Measurements from ENCODE around the gene FAM171A1. TPM values are rescaled to one million over a fixed set of nuclear protein-coding genes. Genes with fewer than 3 reads are reported as not detected.

The FAM171A1 gene
- total and polyA plus RNA-seq, 3 experiments from 2014 or later = 4.2 to 9.7 (median 4.9) TPM

DNA sequence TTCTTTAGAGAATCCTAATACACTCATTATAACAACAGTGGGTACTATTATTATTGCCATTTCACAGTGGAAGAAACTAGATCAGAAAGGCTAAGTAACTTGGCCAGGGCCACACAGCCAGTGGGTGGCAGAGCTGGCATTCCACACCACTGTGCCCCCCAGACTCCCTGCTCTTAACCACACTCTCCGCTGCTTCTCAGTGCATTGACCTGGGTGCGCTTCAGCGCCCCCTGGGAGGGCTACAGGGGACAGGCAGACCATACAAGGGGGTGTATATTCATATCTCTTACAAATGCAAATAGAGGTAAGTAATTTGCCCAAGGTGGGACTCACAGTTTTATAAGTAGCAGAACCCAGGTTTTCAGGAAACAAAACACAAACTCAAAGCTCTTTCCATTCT, 125.6 kb downstream of the FAM171A1 start:
- H3K36me3 Mint-ChIP-seq = peaks cover 5 to 36% (median 12%) of the 10 kb centered on the region in 3 donors
- peak in 3 of 5 donors; percentile 6 to 62 (median 30) for DNase-seq
- peak overlapping the region in 1 of 8 donors; percentile 56 for H3K27ac Mint-ChIP-seq
- Histone ChIP-seq H3K36me3 (ENCODE audit: insufficient read depth, low read length) (no peaks in the 10 kb centered on the region), H3K27me3 (ENCODE audit: insufficient read depth, low read length, poor library complexity, severe bottlenecking) (no peaks in the 10 kb centered on the region), H3K27ac (ENCODE audit: low read depth, low read length) (no peak overlapping the region), H3K9me3 (ENCODE audit: low read length) (no peaks in the 10 kb centered on the region), H3K4me3 (ENCODE audit: low read length) (no peak overlapping the region), H3K4me1 (ENCODE audit: insufficient read depth, low read length) (no peaks in the 10 kb centered on the region)
- H3K4me1 Mint-ChIP-seq = peaks cover 8 to 17% (median 14%) of the 10 kb centered on the region in 3 donors
- H3K4me3 Mint-ChIP-seq = no peak overlapping the region
- ChIA-PET POLR2A (no interaction called here), CTCF (interaction anchor here (0.8 to 1.3 kb wide), 2 partner anchors 13 to 106 kb away, joined by 3 read pairs; no protein-coding TSS in a partner anchor)
- H3K27me3 Mint-ChIP-seq = no peaks in the 10 kb centered on the region
- no peaks in the 10 kb centered on the region for H3K9me3 Mint-ChIP-seq

DNA sequence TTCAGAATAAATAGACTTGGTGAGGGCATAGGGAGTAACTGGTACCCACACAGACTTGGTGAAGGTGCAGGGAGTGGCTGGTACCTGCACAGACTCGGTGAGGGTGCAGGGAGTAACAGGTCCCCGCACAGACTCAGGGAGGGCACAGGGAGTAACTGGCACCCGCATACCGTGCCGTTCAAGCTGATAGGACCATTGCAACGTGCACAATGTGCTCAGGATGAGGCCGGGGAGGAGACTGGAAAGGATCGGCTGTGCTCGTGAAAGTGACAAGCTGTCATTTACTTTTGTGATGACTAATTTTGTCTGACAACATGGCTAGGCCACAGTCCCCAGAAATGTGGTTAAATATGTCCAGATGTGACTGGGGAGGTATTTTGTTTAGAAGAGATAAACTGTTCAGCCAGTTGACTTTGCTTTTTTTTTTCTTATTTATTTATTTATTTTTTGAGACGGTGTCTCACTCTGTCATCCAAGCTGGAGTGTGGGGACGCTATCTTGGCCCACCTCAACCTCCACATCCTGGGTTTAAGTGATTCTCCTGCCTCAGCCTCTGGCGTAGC, 126.4 kb downstream of the FAM171A1 start:
- no peak overlapping the region for H3K4me3 Mint-ChIP-seq
- ChIA-PET POLR2A (no interaction called here), CTCF (interaction anchor here (1.3 to 1.5 kb wide), 4 partner anchors 9 to 105 kb away, joined by 3 to 6 read pairs (median 4); no protein-coding TSS in a partner anchor)
- Histone ChIP-seq H3K27me3 (ENCODE audit: insufficient read depth, low read length, poor library complexity, severe bottlenecking) (no peaks in the 10 kb centered on the region), H3K9me3 (ENCODE audit: low read length) (no peaks in the 10 kb centered on the region), H3K4me1 (ENCODE audit: insufficient read depth, low read length) (no peaks in the 10 kb centered on the region), H3K4me3 (ENCODE audit: low read length) (no peak overlapping the region), H3K36me3 (ENCODE audit: insufficient read depth, low read length) (no peaks in the 10 kb centered on the region), H3K27ac (ENCODE audit: low read depth, low read length) (no peak overlapping the region)
- peaks cover 8 to 13% (median 9%) of the 10 kb centered on the region in 3 donors for H3K4me1 Mint-ChIP-seq
- DNase-seq = no peak
- peaks cover 5 to 37% (median 12%) of the 10 kb centered on the region in 3 donors for H3K36me3 Mint-ChIP-seq
- no peaks in the 10 kb centered on the region for H3K9me3 Mint-ChIP-seq
- peak overlapping the region in 3 of 8 donors; percentile 29 to 48 (median 46) for H3K27ac Mint-ChIP-seq
- H3K27me3 Mint-ChIP-seq = no peaks in the 10 kb centered on the region

DNA sequence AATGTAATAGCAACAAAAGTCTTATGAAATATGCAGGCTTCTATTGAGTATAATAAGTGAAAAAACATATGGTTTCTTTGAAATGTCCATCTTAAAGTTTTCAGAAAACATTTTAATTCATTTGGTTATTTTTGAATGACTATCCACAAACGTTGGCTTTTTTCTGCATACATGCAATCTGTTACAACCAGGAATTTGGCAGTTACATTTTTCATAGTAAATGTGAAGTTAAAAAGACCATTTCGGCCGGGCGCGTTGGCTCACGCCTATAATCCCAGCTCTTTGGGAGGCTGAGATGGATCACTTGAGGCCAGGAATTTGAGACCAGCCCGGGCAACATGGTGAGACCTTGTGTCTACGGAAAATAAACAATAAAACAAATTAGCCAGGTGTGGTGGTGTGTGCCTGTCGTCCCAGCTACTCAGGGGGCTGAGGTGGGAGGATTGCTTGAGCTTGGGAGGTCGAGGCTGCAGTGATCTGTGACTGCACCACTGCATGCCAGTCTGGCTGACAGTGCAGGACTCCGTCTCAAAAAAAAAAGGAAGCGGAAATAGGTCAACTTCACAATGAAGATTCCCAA, 128.7 kb downstream of the FAM171A1 start:
- Histone ChIP-seq H3K9me3 (ENCODE audit: low read length) (no peaks in the 10 kb centered on the region), H3K36me3 (ENCODE audit: insufficient read depth, low read length) (no peaks in the 10 kb centered on the region), H3K27me3 (ENCODE audit: insufficient read depth, low read length, poor library complexity, severe bottlenecking) (no peaks in the 10 kb centered on the region), H3K4me1 (ENCODE audit: insufficient read depth, low read length) (no peaks in the 10 kb centered on the region), H3K27ac (ENCODE audit: low read depth, low read length) (no peak overlapping the region), H3K4me3 (ENCODE audit: low read length) (no peak overlapping the region)
- peaks cover 5 to 23% (median 8%) of the 10 kb centered on the region in 3 donors for H3K36me3 Mint-ChIP-seq
- CTCF ChIA-PET = no interaction called here
- no peak overlapping the region for H3K27ac Mint-ChIP-seq
- no peak overlapping the region for H3K4me3 Mint-ChIP-seq
- H3K9me3 Mint-ChIP-seq = no peaks in the 10 kb centered on the region
- DNase-seq = no peak
- H3K4me1 Mint-ChIP-seq = peaks cover 9 to 29% (median 24%) of the 10 kb centered on the region in 3 donors
- POLR2A ChIA-PET = no interaction called here
- no peaks in the 10 kb centered on the region for H3K27me3 Mint-ChIP-seq

DNA sequence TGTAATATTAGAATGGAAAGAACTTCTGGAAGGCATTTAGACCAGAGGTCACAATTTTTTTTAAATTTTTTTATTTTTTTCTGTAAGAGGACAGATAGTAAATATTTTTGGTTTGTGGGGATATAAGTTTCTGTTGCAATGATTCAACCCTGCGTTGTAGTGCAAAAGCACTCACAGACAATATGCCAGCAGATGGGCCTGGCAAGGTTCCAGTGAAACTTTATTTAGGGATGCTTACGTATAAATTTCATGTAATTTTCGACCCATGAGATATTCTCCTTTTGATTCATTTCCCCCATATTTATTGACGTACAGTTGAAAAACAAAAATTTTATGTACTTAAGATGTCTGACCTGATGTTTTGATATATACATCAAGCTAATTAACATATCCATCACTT, 129.8 kb downstream of the FAM171A1 start:
- H3K4me3 Mint-ChIP-seq = no peak overlapping the region
- ChIA-PET CTCF (interaction anchor here (1.6 kb wide), 1 partner anchor 74 kb away, joined by 5 read pairs; no protein-coding TSS in a partner anchor), POLR2A (no interaction called here)
- no peaks in the 10 kb centered on the region for H3K9me3 Mint-ChIP-seq
- Histone ChIP-seq H3K4me1 (ENCODE audit: insufficient read depth, low read length) (no peaks in the 10 kb centered on the region), H3K27ac (ENCODE audit: low read depth, low read length) (no peak overlapping the region), H3K27me3 (ENCODE audit: insufficient read depth, low read length, poor library complexity, severe bottlenecking) (no peaks in the 10 kb centered on the region), H3K4me3 (ENCODE audit: low read length) (no peak overlapping the region), H3K36me3 (ENCODE audit: insufficient read depth, low read length) (no peaks in the 10 kb centered on the region), H3K9me3 (ENCODE audit: low read length) (no peaks in the 10 kb centered on the region)
- peaks cover 5 to 17% (median 6%) of the 10 kb centered on the region in 3 donors for H3K36me3 Mint-ChIP-seq
- H3K27ac Mint-ChIP-seq = no peak overlapping the region
- no peak for DNase-seq
- peaks cover 9 to 34% (median 30%) of the 10 kb centered on the region in 3 donors for H3K4me1 Mint-ChIP-seq
- H3K27me3 Mint-ChIP-seq = no peaks in the 10 kb centered on the region

DNA sequence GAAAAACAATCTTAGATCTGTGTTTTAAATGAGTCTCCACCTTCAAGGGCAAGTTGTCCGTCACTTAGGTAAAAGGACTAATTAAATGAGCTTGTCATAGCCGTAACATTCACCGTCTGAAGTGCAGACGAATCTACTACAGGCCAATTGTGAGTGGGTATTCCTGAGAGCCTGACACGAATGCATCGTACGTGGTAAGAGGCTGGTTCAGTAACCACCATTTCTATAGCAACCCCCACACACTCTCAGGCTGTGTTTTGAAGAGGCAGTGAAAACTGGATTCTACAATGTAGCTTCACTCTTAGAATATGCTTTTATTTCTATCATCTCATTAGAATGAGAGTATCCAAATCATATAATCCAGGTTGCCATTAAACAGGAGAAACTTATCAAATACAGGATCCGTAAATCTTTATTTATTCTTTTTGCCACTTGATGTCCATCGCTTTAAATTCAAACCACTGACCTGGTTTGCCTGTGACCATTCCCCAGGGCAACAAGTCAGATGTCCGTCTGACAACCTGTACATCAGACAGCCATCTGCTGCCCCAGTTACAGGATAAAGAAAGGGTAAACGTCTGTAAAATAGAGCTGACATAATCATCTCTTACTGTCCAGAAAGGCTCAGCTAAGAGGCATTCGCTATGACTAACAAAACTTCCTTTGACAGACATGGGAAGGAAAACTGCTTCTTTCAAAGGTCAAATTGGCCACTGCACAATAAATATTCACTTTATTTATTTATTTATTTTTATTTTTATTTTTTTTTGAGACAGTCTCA, 132.3 kb downstream of the FAM171A1 start:
- no peaks in the 10 kb centered on the region for H3K36me3 ChIP-seq (ENCODE audit: insufficient read depth, low read length)
- H3K9me3 Mint-ChIP-seq = no peaks in the 10 kb centered on the region
- H3K9me3 ChIP-seq (ENCODE audit: low read length) = no peaks in the 10 kb centered on the region
- H3K36me3 Mint-ChIP-seq = peaks cover 0 to 8% (median 4%) of the 10 kb centered on the region in 3 donors
- no peak overlapping the region for H3K4me3 ChIP-seq (ENCODE audit: low read length)
- DNase-seq = peak in 1 of 5 donors; percentile 7
- H3K27ac ChIP-seq (ENCODE audit: low read depth, low read length) = no peak overlapping the region
- POLR2A ChIA-PET = interaction anchor here (0.5 kb wide), 1 partner anchor 116 kb away, joined by 6 read pairs; no protein-coding TSS in a partner anchor
- no peaks in the 10 kb centered on the region for H3K27me3 Mint-ChIP-seq
- H3K4me1 ChIP-seq (ENCODE audit: insufficient read depth, low read length) = no peaks in the 10 kb centered on the region
- H3K27me3 ChIP-seq (ENCODE audit: insufficient read depth, low read length, poor library complexity, severe bottlenecking) = no peaks in the 10 kb centered on the region
- H3K4me3 Mint-ChIP-seq = peak overlapping the region in 1 of 7 donors; percentile 29
- CTCF ChIA-PET = interaction anchor here (0.6 kb wide), 1 partner anchor 159 kb away, joined by 4 read pairs; no protein-coding TSS in a partner anchor
- H3K27ac Mint-ChIP-seq = peak overlapping the region in 3 of 8 donors; percentile 61 to 84 (median 81)
- peaks cover 2 to 22% (median 21%) of the 10 kb centered on the region in 3 donors for H3K4me1 Mint-ChIP-seq

DNA sequence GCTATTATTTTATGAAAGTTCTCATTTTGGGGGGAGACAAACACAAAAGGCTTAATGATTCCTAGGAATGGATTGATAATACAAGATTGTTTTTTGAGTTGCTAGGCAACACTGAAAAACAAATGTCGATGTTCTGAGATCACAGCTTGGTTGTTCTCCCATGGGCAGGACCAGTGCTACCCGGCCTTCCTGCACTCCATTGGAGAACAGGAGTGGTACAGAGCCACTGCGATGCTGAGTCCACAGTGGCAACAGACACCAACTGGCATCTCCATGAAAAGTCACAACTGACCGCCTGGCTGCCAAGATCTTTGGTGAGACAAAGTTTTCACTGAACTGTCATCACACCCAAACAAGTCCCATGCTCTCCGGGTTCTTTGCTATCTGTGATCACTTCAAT, 133.7 kb downstream of the FAM171A1 start:
- H3K27ac Mint-ChIP-seq = peak overlapping the region in 3 of 8 donors; percentile 3 to 75 (median 53)
- Histone ChIP-seq H3K4me3 (ENCODE audit: low read length) (no peak overlapping the region), H3K9me3 (ENCODE audit: low read length) (no peaks in the 10 kb centered on the region), H3K27me3 (ENCODE audit: insufficient read depth, low read length, poor library complexity, severe bottlenecking) (no peaks in the 10 kb centered on the region), H3K36me3 (ENCODE audit: insufficient read depth, low read length) (no peaks in the 10 kb centered on the region), H3K27ac (ENCODE audit: low read depth, low read length) (no peak overlapping the region), H3K4me1 (ENCODE audit: insufficient read depth, low read length) (no peaks in the 10 kb centered on the region)
- H3K36me3 Mint-ChIP-seq = peaks cover 0 to 5% (median 2%) of the 10 kb centered on the region in 3 donors
- ChIA-PET POLR2A (interaction anchor here (0.5 kb wide), 1 partner anchor 65 kb away, joined by 3 read pairs; no protein-coding TSS in a partner anchor), CTCF (no interaction called here)
- H3K27me3 Mint-ChIP-seq = no peaks in the 10 kb centered on the region
- H3K4me1 Mint-ChIP-seq = peaks cover 2 to 22% (median 22%) of the 10 kb centered on the region in 3 donors
- no peak for DNase-seq
- no peaks in the 10 kb centered on the region for H3K9me3 Mint-ChIP-seq
- no peak overlapping the region for H3K4me3 Mint-ChIP-seq

DNA sequence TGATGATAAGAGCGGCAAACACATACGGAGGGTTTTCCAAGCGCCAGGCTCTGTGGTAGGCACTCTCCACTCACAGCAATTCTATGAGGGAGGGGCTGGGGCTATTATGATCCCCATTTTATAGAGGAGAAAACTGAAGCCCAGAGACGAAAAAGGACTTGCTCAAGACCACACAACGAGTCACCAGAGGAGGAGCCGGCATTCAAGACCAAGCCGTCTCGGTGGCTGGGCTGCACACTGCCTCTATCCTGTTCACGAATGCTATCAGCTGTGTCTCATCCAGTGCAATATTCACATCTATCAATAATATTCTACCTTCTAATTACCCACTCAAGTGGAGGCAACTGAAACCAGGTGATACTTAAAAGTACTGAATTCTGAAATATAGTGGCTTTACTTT, 134.7 kb downstream of the FAM171A1 start:
- H3K9me3 Mint-ChIP-seq = no peaks in the 10 kb centered on the region
- H3K36me3 ChIP-seq (ENCODE audit: insufficient read depth, low read length) = no peaks in the 10 kb centered on the region
- no peak overlapping the region for H3K4me3 Mint-ChIP-seq

More for the DNA sequence above, 134.7 kb downstream of the FAM171A1 start:
- Mint-ChIP-seq H3K27ac (no peak overlapping the region), H3K36me3 (peaks cover 0 to 5% (median 2%) of the 10 kb centered on the region in 3 donors), H3K4me1 (peaks cover 2 to 25% (median 24%) of the 10 kb centered on the region in 3 donors), H3K27me3 (no peaks in the 10 kb centered on the region)
- H3K9me3 ChIP-seq (ENCODE audit: low read length) = no peaks in the 10 kb centered on the region
- CTCF ChIA-PET = interaction anchor here (2.5 kb wide), 1 partner anchor 8 kb away, joined by 5 read pairs; no protein-coding TSS in a partner anchor
- no peak overlapping the region for H3K27ac ChIP-seq (ENCODE audit: low read depth, low read length)
- no peaks in the 10 kb centered on the region for H3K4me1 ChIP-seq (ENCODE audit: insufficient read depth, low read length)
- no peaks in the 10 kb centered on the region for H3K27me3 ChIP-seq (ENCODE audit: insufficient read depth, low read length, poor library complexity, severe bottlenecking)
- no peak for DNase-seq
- POLR2A ChIA-PET = no interaction called here
- no peak overlapping the region for H3K4me3 ChIP-seq (ENCODE audit: low read length)
